Stimulated activated naive CD4-positive, alpha-beta T cell (primary cell): ENCODE results near the gene GTF2F2.
A peak's percentile ranks its signal among the peaks of the same experiment; 100 is the strongest.

Experiments
- DNase-seq, 6 experiments: peaks; one replicate each; lab custom pipeline; 2025; lab: John Stamatoyannopoulos, UW

GTF2F2 gene

DNA sequence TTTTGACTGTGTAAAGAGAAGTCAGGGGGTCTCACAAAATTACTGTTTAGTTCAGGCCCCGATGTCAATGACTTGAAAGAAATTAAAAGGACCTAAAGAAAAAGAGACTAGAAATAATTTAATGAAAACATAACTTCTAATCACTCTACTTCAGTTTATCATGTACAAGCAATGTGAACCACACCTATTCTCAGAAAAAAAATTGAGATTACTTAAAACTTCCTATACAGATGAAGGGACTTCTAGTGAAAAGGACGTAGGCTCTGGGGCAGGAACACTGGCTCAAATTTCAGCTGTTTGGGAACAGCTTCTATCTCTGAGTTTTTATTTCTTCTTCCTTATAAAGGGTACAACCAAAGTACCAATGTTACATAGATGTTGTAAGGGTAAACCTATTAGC, 182.7 kb downstream of the GTF2F2 start:
- DNase-seq: no peak

DNA sequence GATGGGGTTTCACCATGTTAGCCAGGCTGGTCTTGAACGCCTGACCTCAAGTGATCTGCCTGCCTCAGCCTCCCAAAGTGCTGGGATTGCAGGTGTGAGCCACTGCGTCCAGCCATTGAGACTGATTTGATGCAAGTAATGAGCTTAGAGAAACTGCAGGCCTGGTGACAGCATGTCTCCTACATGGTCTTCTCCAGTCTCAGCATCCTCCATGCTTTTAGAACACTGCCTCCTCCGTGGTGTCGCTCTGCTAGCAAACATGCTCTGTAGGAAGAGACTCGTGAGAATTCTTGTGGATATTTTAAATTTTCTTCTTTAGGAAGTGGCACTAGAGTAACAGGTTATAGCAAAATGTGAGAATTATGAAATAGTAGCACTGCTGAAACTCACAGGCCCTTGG, 183.6 kb downstream of the GTF2F2 start:
- DNase-seq: no peak

DNA sequence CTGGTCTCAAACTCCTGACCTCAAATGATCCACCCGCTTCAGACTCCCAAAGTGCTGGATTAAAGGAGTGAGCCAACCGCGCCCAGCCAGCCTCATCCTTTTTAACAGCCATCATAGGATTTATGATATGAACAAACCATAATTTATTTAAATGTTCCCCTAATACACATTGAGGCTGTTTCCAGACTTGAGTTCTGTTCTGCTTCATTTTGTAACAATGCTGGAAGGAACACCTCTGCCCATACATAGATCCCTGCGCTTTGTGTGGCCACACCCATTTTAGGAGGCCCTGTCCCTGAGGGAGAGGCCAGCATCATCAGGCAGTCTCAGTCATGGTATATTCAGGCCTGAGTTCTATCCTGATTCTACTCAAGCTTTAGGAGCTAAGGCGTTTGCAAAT, 184.8 kb downstream of the GTF2F2 start:
- DNase-seq: no peak

DNA sequence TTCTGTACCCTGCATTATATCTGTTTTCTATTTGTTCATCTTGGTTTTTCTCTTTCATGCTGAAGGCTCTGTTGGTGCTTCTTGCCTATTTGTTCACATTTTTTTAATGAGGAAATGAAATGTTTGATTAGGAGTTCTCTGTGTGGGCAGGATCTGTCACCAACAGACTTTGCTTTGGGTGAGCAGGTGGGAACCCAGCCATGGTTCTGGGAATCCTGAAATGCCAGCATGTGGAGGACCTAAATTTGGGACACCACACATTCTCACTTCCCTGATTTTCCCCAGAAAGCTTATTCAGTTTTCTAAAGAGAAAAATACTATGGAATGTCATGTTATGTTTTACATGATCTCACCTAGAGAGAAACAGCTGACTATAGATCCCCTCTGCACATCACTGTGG, 186.7 kb downstream of the GTF2F2 start:
- no peak for DNase-seq

DNA sequence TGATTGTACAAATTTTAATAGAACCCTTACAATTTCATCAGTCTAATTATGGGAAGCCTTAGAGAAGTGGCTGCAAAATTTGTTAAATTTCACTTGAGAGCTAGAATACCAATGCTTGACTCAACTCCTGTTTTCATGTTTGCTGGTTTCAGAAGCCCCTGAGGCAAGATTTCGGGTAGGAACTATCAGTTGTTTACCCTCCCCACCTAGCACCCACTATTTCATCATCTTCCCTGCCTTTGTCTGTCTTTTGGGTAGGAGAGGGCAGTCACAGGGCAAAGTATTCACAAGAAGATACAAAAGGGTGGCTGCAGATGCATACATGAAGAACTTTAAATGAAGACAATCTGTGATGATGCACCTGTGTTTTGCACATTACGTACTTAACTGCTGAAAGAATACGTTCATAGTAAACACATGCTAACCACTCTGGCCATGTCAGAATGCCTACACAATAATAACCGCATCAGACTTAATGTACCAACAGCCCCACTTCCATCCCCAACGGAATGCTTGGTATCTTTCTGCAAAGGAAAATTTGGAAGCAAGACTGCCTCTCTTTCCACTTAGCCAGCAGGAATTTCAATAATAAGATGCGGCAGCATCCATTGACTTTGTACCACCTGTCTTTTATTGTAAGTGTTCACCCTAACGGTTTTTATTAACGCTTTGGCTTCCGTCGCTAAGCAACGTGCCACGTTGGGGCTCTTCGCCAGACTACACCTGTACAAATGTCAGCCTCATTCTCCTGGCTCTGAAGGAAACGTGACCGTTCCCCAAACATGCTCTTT, 190.2 kb downstream of the GTF2F2 start:
- DNase-seq: no peak

DNA sequence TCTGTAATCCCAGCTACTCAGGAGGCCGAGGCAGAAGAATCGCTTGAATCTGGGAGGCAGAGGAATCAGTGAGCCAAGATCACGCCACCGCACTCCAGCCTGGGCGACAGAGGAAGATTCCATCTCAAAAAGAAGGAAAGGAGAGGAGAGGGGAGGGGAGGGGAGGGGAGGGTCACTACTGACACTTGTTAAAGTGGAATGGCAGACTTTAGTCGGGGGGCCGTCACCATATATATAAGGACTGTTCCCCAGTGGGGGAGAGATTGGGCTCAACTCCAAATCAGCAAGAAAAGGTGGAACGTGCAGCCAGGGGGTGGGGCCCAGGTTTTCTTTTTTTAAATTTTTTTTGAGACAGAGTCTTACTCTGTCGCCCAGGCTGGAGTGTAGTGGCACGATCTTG, 194.5 kb downstream of the GTF2F2 start:
- DNase-seq: no peak

DNA sequence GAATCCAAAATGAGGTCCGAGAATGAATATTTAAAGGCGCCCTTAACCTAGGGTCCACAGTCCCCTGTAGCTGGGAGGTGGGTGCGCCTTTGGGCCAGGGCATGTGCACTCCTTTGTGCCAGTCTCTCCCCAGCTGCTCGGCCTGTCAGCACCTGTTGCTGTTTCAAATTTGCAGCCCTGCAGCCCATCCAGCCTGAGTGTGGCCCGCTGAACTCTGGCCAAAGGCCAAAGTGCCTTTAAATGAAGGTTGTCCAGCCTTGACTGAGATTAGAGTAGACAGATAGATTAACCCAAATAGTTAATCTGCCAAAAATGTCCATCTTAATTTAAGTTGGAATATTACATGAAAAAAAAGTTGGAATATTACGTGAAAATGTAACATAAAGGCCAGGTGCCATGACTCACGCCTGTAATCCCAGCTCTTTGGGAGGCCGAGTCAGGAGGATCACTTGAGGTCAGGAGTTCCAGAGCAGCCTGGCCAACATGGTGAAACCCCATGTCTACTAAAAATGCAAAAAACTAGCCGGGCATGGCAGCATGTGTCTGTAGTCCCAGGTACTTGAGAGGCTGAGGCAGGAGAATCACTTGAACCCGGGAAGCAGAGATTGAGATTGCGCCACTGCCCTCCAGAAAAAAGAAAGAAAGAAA, 195.3 kb downstream of the GTF2F2 start:
- DNase-seq: no peak

DNA sequence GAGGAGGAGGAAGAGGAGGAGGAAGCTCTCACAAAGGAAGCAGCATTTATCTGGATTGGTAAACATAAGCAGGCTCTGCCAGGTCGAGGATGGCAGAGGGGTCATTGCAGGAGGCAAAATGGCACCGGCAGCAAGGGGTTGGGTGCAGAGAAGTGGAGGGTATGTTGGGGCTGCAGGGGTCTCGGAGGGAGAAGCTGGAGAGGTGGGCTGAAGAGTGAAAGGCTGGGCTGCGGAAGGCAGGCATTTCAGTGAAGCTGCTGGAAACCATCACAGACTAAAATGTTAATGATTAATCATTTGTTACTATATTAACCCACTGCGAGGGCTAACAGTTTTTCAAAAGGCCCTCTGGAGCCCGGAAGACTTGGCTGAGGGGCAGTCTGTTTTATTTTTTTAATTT, 196.0 kb downstream of the GTF2F2 start:
- DNase-seq: no peak

DNA sequence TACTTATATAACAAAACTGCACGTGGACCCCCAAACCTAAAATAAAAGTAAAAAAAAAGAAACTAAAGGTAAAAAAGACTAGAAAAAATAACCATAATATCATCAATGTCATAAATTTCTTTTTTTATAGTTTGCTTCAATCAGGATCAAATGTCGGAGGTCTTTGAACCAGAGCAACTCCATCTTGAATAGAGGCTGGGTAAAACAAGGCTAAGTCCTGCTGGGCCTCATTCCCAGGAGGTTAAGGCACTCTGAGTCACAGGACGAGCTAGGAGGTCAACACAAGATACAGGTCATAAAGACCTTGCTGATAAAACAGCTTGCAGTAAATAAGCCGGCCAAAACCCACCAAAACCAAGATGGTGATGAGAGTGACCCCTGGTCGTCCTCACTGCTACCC, 196.7 kb downstream of the GTF2F2 start:
- DNase-seq: no peak

DNA sequence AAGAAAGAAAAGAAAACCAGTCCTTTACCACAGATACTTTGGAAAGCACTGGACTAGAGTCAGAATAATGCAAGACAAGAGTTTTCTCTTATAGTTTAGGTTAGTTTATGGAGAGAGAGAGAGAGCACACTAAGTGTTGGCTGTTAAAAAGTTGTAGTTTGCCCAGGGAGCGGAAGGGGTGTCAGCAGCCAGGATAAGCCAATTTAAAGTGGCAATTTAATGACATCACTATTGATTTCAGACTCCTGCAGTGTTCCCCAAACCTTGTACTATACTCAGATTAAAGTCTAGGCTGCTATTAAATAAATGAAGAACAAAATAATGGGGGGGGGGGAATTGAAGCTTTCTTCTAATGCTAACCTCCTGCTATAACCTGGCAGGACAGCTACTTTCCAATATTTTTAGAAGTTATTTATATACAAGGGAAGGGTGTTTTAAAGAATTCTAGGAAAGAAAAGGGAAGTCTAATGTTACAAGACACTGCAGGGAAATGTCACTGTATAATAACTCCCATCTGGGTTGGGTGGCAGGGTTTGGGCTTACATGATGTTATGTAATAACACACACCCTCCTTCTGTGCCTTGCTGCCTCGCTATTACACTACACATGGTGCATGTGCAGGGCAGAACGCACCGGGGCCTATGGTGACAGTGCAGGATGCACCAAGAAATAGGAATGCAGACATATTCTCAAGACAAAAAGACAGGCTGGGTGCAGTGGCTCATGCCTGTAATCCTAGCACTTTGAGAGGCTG, 200.7 kb downstream of the GTF2F2 start:
- no peak for DNase-seq

DNA sequence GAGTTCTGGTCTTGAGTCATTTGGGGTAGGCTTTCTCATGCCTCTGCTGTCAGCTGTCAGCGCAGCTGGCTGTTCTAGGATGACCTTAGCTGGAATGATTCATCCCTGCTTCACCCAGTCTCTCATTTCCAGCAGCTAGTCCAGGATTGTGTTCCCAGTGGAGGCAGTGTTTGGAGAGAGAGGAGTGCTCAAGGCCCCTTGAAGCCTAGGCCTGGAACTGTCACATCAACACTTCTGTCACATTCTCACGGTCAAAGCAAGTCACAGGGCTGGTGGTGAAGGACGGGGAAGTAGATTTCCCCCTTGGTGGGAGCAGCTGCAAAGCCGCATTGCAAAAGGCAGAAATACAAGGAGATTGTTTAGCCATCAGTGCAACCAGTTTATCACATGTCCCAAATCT, 205.5 kb downstream of the GTF2F2 start:
- no peak for DNase-seq

DNA sequence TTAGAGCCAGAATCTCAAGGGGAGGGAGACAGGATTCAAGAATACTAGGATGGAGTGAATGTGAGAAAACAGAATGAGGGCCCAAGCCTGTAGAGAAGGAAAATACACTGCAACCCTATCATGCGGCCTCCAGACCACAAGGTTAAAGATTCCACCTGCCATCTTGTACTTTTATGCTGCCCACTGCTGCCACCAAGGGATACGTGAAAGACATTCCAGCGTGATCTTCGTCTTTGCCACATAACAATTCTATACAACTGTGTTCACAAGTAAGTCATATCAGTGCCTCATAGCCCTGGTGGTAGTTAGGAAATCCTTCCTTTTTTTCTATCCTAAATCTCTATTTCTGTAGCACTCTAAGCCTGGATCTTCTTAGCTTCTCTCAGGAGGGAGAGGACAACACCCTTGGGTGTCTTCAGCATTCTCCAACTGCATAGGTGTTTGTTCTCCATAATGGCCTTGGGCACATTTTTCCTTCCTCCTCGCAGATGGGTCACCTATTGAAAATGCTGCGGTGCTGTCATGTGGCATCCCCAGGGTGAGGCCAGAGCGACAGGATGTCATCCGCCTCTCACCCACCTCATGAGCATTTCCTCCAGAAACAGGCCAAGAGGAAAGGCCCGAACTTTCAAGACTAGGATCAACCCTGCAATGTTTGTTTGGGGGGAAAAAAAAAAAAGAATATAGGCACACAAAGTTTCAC, 207.1 kb downstream of the GTF2F2 start:
- DNase-seq: peak in 1 of 6 experiments; percentile 10

DNA sequence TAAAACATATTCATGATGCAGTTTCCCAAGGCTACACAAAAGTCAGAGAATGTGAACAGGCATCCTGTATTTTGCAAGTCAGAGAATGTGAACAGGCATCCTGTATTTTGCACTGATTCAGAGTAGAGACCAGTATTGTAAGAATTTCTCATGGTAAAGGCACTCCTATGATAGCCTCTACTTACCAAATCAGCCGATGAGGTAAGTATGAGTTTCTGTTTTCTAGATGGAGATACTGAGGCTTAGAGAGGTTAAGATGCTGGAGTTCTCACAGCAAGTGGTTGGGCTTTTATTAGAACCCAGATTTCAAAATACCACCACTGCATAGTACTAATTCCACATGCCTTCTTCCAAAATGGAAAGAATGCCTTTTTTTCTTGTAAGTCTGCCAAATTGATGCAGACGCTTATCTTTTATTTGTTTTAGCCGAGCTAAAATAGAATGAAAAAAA, 208.4 kb downstream of the GTF2F2 start:
- DNase-seq: no peak

DNA sequence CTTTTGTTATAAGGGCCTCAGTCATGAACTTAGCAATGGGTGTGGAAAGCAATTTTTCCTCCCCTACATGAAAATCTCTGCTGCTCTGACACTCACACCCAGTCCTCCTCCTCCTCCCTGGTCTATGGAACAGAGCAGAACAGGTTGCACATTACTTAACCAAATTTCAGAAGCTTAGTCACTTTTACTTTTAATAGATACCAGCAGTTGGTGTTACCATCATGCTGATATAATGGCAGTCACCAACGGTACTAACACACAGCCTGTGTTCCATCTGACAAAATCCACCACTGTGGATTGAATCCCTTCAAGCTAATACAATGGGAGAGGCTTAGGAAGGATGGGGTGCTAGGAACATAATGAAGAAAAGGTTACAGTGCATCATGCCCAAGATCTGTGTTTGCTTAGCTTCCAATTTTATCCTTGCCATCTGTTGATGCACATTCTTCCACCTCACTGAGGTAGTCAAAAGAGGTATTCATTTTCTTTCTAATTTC, 210.9 kb downstream of the GTF2F2 start:
- no peak for DNase-seq

DNA sequence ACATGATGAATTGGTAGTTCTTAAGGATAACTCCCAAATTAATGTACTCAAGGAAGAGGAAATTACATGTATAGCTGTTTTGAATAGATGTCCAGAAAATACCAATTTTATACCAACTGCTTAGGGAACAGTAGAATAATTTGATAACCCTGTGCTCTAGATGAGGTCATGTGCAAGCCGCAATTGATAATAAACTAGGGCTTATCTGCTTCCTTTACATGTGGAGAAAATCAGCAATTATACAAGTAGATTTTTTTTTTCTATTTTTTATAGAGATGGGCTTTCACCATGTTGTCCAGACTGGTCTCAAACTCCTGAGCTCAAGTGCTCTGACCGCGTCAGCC, 211.4 kb downstream of the GTF2F2 start:
- no peak for DNase-seq

DNA sequence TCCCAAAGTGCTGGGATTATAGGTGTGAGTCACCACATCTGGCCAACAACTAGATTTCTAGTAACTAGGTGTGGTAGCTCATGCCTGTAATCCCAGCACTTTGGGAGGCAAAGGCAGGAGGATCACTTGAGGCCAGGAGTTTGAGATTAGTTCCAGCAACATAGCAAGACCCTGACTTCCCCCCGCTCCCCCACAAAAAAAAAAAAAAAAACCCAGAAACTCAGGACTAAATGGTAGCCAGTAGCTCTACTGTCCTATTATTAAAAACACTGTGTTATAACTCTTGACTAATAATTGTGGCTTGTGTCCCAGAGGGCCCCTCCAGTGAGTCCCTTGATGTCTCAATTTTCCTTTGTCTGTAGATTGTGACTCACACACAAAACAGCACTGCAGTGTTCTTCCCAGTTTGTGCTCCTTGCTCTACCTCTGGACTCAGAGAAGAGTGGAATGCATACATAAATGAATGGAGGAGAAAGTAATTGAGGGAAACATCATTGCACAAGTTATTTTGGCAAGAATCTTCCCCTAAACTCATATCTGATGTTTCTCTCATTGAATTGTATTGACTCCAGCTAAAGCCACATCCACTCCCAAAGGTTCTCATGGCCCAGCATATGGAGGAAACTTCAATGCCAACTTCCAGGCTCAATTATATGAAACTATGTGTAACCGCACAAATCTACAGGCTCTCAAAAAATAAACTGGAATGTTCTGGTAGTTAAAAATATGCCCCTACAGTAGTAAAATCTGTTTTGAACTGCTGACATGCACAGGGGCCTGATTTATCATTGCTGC, 211.9 kb downstream of the GTF2F2 start:
- no peak for DNase-seq

DNA sequence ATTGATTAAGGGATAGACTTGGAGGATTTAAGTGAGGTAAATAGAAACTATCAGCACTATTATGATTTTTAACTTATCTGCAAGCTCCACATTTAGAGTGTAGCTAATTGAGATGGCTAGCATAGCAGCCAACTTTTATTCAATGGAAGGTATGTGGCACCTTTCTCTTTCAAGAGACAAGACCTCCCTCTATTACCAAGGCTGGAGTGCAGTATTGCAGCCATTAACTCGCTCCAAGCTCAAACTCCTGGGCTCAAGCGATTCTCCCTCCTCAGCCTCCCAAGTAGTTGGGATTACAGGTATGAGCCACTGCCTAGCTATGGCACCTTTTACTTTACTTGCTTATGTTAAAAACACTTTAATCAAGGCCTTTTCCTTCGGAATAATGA, 212.5 kb downstream of the GTF2F2 start:
- DNase-seq: no peak

DNA sequence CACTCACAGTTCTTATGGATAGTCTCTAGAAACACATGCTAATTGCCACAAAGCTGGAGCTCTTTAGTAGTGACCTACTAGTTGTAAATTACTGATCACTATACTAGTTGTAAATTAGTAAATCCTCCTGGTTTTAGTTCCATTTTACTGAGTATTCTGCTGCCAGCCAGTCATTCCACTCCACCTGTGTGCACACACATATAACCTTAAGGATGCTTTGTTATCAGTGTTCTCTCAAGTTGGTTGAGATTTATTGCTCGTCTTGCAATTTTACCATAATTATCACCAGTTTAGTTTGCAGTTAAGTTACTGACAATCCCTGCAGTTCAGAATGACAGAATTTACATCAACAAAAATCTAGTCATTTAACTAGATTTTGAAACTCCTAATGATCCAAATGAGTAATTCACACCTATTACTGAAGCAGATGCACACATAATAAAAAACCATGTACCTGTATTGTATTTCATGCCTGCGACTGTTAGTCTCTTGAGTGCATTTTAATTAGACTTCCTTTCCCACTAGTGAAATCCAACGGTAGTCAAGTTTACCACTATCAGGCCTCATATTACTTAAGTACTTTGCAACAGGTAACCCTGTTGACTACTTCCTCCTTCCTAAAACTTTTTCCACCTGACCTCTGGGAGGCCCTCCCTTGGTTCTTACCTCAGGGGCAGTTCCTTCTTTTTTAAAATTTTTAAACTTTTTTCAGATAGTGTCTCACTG, 213.1 kb downstream of the GTF2F2 start:
- DNase-seq: no peak
